Endometrial microvascular endothelial cells (primary cell): ENCODE data around the gene SIRT7. TPM values are rescaled to one million over a fixed set of nuclear protein-coding genes. Genes with fewer than 3 reads are reported as not detected.

Experiments used
- in situ Hi-C: cut with HindIII; loops from 2 replicates; pipeline ENCODE4 v1.10.0; 2017; ENCODE audit warnings: low sequenced_read_pairs, low pct_unique_long_range_greater_than_20kb; ENCODE audit errors: inconsistent ontology term
- total RNA-seq: library from RNA; depleted of rRNA; stranded (reverse); fragments of >200 nt; gene quantifications from one replicate; pipeline ENCODE4 v1.2.3, GENCODE V29; 2015; ENCODE audit errors: inconsistent ontology term

SIRT7 gene
- total RNA-seq, result 14.3 TPM

- in situ Hi-C loops, result no loop called here
Observed at GRCh38 chr17:81917565-81918332, at the start of gene SIRT7. Gene SIRT7, minus strand, starts transcription at chr17:81918176. Its CDS starts 45 bp downstream, at chr17:81918131.

- in situ Hi-C loops, result no loop called here
Observed at GRCh38 chr17:81967244-81967532, 49.2 kb upstream of the SIRT7 start.

- in situ Hi-C loops, result no loop called here
Observed at GRCh38 chr17:81966343-81967243, 48.6 kb upstream of the SIRT7 start.

- in situ Hi-C loops, result no loop called here
Observed at GRCh38 chr17:81964081-81964849, 46.3 kb upstream of the SIRT7 start.

- in situ Hi-C loops, result no loop called here
Observed at GRCh38 chr17:81962499-81963441, 44.8 kb upstream of the SIRT7 start.

GRCh38 chr17:81961521-81962498 is 43.8 kb upstream of the SIRT7 start:
- in situ Hi-C loops, result no loop called here

- in situ Hi-C loops, result no loop called here
Observed at GRCh38 chr17:81961087-81961511, 43.1 kb upstream of the SIRT7 start, which contains the start of gene NOTUM. Gene NOTUM, minus strand, starts transcription at chr17:81961187. Its CDS starts 278 bp downstream, at chr17:81960909.

GRCh38 chr17:81960130-81960958 is 42.4 kb upstream of the SIRT7 start:
- in situ Hi-C loops, result no loop called here

GRCh38 chr17:81959362-81960129 is 41.6 kb upstream of the SIRT7 start:
- in situ Hi-C loops, result no loop called here

- in situ Hi-C loops, result no loop called here
Observed at GRCh38 chr17:81958633-81959342, 40.8 kb upstream of the SIRT7 start.

- in situ Hi-C loops, result no loop called here
Observed at GRCh38 chr17:81957691-81958432, 39.9 kb upstream of the SIRT7 start.

- in situ Hi-C loops, result no loop called here
Observed at GRCh38 chr17:81956607-81957589, 38.9 kb upstream of the SIRT7 start.

GRCh38 chr17:81955756-81956544 is 38.0 kb upstream of the SIRT7 start:
- in situ Hi-C loops, result no loop called here
